SK-N-MC (cell line): ENCODE results near the gene NDUFS8.

Experiments used
- EZH2 ChIP-seq: fragments of 200-600 bp; sonication (generic); IDR thresholded peaks from one replicate; pipeline ENCODE4 v1.6.1; 2017; ENCODE audit warnings: antibody characterized with exemption
- FOXP2 ChIP-seq: optimal IDR thresholded peaks from 2 replicates; pipeline ENCODE3; 2011; ENCODE audit warnings: mild to moderate bottlenecking, moderate library complexity; ENCODE audit not compliant: insufficient read depth; ENCODE audit errors: extremely low read length, control extremely low read depth
- POLR2AphosphoS5 ChIP-seq: IDR thresholded peaks from 2 replicates; pipeline ENCODE4 v1.6.1; 2012; ENCODE audit warnings: mild to moderate bottlenecking, low read depth, low read length, borderline replicate concordance

GRCh38 chr11:68041617-68042218 is 11.2 kb downstream of the NDUFS8 start:
- TF ChIP-seq POLR2AphosphoS5 (no peak), EZH2 (no peak), FOXP2 (no peak)
